Measurements from ENCODE around the gene WHRN. TPM values are rescaled to one million over a fixed set of nuclear protein-coding genes. Genes with fewer than 3 reads are reported as not detected.

WHRN gene
- total RNA-seq (2014; rRNA removed; shearing (Covaris generic)), result 4.7 and 7.2 TPM in 2 replicates

DNA sequence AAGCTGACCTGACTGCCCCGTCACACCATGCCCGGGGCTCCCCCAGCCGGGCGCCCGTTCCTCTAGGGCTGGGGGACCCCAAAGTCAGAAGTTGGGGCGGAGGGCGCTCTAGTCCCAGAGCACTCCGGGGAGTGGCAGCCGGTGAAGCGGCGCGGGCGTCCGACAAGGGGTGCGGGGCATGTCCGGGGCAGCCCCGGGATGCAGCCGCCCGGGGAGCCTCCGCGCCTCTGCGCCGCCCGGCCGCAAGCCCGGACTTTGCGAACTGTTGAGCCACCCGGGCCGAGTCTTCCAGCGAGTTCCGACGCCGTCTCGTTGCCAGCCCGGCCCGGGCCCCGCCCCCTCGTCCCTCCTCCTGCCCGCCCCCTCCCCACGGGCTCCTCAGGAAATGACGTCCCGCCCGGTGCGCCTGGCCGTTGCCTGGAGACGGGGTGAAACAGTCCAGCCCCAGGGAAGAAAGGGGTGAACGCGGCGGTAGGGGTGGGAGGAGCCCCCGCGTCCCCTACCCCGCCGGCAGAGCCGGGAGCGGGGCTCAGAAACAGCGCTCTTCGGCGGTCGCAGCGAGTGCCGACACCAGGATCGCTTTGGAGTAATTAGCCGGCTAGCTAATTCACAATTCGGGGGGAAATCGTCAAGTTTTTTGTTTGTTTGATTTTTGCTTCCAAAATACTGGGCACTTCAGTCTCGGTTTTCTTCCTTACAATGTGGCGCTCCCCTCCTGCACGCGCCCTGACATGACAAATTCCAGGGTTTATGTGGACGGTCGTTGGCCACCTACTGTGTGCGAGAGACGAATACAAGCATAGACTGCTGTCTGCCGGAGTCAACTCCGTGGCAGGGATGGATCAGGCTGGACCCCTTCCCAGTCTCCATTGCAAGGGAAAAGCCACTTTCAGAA, at the start of gene WHRN:
WHRN (minus strand) TSS at position 287 of the 895 bp plus-strand sequence. CDS start 672 bp downstream, outside the sequence.
- DNase-seq (ENCODE audit: low spot score), result peak; percentile 77
- in situ Hi-C loops (cut with HindIII; ENCODE audit: low sequenced_read_pairs), result no loop called here

DNA sequence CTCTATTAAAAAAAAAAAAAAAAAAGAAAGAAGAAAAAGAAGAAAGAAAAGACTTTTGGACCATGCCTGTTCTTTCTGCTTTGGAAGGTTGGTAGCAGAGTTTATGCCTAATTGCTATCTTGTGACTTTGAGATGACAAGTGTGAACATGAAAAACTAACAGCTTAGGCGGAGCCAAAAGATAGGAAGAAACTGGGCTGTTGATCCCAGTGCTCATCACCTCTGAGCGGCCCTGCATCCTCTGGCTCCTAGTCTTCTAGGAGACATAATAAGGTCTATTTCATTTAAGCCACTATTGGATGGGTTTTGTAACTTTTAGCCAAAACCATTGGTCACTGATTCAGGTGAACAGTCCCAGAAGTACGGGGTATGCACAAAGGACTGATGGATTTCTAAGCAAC, 47.9 kb upstream of the WHRN start:
- in situ Hi-C loops (cut with HindIII; ENCODE audit: low sequenced_read_pairs), result no loop called here
- DNase-seq (ENCODE audit: low spot score), result no peak

DNA sequence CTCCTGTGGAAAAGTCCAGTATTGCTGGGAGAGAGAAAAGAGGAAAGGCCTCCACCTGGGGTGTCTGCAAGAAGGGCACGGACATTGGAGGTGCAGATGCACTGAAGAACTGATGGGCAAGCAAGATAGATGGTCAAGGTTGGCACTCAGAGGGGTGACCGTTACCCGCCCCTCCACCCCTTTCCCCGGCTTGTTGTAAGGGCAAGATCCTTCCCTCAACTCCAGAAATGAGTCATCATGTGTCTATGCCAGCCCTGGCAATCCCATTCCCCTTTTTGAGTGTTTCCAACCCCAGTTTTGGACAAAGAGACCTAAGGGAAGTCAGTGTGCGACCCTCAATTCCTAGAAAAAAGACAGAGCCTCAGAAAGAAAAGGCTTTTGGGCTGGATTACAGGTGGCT, 47.4 kb upstream of the WHRN start:
- in situ Hi-C loops (cut with HindIII; ENCODE audit: low sequenced_read_pairs), result no loop called here
- DNase-seq (ENCODE audit: low spot score), result no peak

DNA sequence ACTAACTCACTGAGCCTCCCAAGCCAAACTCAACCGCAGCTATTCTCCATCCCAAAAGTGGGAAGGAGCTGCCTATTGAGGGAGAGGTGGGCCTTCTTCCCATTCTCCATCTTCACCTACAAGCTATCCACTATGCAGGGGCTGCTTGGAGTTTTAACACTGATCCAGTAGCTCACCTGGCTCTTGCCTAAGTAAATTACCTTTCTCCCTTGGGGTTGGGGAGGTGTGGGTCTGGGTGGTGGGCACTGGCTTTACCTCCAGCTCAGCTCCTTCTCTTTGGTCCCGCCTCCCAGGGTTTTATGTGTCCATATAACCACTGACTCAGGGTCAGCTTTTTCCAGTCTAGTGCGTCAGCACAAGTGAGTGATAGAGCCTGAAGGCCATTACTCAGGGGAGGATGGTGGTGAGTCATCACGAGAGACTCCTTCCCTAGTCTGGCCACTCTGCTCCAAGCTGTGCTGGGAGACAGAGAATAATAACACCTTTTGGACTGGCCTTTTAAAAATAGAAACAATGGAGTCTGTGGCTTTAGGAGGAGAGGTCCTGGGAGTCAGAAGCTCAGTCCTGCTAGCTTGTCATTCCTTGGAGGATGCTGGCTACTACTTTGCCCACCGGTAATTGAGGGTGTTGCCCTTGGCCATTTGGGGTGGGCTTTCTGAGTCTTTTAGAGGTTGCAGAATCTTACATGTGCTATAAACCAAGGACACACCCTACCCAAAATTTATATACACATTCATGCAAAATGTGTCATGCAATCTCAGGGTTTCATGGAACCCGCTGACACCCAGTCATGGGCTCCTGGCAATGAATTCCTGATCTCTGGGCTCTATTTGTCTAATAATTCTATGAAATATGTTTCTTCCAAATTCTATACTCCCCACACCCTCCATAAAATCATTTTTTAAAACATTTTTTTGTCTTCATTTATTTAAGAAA, 46.7 kb upstream of the WHRN start:
- in situ Hi-C loops (cut with HindIII; ENCODE audit: low sequenced_read_pairs), result no loop called here
- DNase-seq (ENCODE audit: low spot score), result peak; percentile 9

- no peak for DNase-seq (ENCODE audit: low spot score)
- in situ Hi-C loops (cut with HindIII; ENCODE audit: low sequenced_read_pairs), result no loop called here
Observed at GRCh38 chr9:114549697-114550330, 44.5 kb upstream of the WHRN start.

DNA sequence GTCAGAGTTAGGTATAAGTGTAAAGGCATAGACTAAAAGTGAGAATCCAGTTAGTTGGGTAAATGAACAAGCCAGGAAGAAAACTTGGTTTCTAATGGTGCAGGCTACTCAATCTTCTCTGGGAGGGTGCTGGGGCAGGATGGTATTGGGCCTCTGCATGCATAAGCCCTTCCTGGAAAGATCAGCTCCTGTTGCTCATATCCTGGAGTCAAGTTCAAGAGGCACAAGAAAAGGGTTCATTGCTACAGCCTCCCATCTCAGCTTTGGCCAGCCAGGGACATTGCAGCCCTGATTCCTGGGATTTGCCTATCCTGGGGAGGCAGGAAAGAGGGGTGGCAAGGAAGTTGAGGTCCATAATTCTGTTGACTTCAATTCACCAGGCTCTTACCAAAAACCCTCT, 41.6 kb upstream of the WHRN start:
- in situ Hi-C loops (cut with HindIII; ENCODE audit: low sequenced_read_pairs), result no loop called here

DNA sequence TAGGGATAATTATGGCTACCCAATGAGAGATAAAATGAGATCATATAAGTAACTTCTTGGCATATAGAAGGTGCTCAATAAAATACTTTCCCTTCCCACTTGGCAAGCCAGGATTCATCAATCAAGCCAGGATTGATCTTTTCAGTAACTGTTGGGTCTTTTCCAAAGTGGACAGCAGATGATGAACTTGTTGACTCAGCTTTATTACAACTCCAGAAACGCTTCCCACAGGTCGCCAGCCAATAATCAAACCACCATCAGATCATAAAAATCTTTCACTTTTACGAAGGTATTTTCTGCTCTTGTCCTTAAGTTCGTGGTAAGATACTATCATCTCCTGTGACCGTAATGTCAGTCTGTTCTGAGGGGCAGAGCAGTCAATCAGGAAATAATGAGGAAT, 39.8 kb upstream of the WHRN start:
- in situ Hi-C loops (cut with HindIII; ENCODE audit: low sequenced_read_pairs), result no loop called here
- DNase-seq (ENCODE audit: low spot score), result no peak

More for the DNA sequence above, 41.6 kb upstream of the WHRN start:
- DNase-seq (ENCODE audit: low spot score), result no peak

DNA sequence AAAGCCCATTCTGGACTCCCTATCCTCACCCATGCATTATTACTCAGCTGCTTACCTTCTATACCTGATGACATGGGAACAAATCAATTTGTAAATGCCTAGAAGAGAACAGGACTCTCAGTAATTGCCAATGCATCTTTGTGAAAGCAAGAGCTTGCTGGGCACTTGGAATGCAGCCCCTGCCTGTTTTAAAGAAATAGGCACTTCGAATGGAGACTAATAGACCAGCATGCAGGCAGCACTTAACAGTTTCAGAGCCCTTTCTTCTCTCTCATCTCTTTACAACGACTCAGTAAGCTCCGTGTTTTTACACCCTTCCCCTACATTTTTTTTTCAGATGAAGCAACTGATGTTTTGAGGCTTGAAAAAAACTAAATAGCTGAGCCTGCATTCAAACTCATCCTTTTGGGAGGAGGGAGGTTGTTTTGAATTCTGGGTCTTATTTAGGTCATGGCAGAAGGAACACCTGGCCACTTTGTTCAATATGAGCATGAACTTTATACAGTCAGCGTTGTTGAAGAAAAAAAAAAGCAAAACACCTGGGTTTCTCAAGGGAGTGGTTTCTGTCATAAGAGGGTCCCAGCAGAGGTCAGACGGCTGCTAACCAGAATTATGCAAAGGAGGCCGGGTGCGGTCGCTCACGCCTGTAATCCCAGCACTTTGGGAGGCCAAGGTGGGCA, 34.6 kb upstream of the WHRN start:
- no peak for DNase-seq (ENCODE audit: low spot score)
- in situ Hi-C loops (cut with HindIII; ENCODE audit: low sequenced_read_pairs), result no loop called here

DNA sequence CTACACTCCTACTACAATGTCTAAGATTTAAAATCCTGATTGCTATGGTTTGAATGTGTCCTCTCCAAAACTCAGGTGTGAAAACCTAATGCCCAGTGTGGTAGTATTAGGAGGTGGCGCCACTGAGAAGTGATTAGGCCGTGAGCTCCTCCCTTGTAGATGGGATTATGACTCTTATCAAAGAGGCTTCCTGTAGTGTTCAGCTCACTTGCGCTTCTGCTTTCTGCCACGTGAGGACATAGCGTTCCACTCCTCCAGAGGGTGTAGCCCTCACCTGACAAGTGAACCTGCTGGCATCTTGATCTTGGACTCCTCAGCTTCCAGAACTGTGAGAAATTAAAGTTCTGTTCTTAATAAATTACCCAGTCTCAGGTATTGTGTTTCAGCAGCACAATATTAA, 33.0 kb upstream of the WHRN start:
- no peak for DNase-seq (ENCODE audit: low spot score)
- in situ Hi-C loops (cut with HindIII; ENCODE audit: low sequenced_read_pairs), result no loop called here

DNA sequence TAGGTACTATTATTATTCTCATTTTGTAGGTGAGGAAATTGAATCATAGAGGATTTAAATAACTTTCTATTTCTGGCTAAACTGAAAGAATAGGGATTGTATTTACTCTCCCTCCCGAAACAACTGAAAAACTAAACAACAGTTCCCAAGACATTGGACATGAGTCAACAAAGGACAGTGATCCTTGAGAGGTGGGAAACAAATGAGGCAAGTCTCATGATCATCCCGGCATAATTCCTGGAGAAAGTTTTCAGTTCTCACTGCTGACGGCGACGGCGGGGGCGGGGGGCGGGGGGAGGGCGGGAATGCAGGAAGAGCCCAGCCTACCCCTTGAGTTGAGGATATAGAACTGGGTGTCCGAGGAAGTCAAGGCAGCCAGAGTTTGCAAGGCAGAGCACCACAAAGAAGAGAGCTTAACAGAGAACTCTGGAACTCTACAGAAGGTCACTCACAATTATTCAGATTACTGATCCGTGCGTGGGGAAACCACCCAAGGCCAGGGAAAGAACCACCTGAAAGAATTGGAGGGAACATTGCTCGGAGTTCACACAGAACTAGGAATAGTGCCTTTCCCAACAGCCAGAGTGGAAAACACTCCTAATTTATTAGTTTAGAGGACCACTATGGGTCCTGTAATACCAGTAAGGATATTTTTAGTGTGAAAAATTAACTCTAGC, 27.4 kb upstream of the WHRN start:
- in situ Hi-C loops (cut with HindIII; ENCODE audit: low sequenced_read_pairs), result no loop called here
- no peak for DNase-seq (ENCODE audit: low spot score)

GRCh38 chr9:114529285-114529684, 24.0 kb upstream of the WHRN start:
- DNase-seq (ENCODE audit: low spot score), result no peak
- in situ Hi-C loops (cut with HindIII; ENCODE audit: low sequenced_read_pairs), result no loop called here

- in situ Hi-C loops (cut with HindIII; ENCODE audit: low sequenced_read_pairs), result no loop called here
- no peak for DNase-seq (ENCODE audit: low spot score)
Observed at GRCh38 chr9:114526807-114527206, 21.5 kb upstream of the WHRN start.

- no peak for DNase-seq (ENCODE audit: low spot score)
- in situ Hi-C loops (cut with HindIII; ENCODE audit: low sequenced_read_pairs), result no loop called here
Observed at GRCh38 chr9:114525513-114525912, 20.2 kb upstream of the WHRN start.

DNA sequence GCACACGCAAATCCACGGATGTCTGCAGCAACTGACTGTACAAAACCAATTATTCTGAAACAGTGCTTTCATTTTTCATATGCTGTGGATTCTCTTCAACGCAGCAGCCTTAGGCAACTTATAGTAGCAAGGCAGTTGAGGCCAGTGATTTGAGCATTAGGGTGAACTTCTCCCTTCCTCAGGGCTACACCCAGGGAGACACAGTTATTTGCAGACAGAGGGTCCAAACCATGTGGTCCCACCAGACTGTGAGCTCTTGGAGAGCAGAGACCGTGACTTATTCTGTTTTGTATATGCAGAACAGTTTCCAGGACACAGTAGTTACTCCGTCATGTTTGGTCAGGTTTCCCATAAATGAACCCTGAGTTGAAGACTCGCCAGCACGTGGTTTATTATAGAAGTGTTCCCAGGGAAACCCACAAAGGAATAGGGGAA, 19.0 kb upstream of the WHRN start:
- in situ Hi-C loops (cut with HindIII; ENCODE audit: low sequenced_read_pairs), result no loop called here
- no peak for DNase-seq (ENCODE audit: low spot score)

- no peak for DNase-seq (ENCODE audit: low spot score)
- in situ Hi-C loops (cut with HindIII; ENCODE audit: low sequenced_read_pairs), result no loop called here
Observed at GRCh38 chr9:114522847-114523246, 17.6 kb upstream of the WHRN start.

DNA sequence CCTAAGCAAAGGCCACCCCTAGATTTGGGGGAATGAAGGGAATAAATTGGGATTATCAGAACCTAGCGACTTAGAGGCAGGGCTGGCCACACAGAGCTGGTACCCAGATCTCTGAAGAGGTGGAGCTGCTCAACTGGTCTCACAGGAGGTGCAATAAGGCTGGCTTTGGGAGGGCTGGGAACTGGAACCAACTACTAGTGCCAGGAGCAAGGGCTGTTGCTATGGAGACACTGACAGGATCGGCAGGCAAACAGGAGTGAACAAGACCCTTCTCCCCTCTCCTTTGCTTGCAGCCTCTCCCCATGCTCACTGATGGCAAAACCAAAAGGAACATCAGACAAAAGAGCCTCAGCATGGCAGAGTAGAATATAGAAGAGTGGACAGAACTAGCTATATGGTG, 17.0 kb upstream of the WHRN start:
- in situ Hi-C loops (cut with HindIII; ENCODE audit: low sequenced_read_pairs), result no loop called here

DNA sequence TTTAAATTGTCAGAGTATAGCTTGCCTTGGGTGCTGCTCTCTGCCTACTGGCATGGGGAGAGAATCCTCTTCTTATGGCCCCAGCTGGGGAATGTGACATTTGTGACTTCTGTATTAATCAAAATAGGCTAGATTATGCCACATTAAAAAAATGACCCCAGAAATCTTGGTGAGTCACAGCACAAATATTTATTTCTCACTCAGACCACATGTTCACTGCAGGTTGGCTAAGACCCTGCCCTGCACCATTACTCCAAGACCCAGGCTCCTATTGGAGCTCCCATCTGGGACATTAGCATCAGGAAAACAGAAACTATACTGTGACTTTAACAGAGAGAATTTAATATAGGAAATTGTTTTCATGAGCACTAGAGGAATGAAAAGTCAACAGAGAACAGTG, 16.6 kb upstream of the WHRN start:
- DNase-seq (ENCODE audit: low spot score), result no peak
- in situ Hi-C loops (cut with HindIII; ENCODE audit: low sequenced_read_pairs), result no loop called here

More for the DNA sequence above, 17.0 kb upstream of the WHRN start:
- DNase-seq (ENCODE audit: low spot score), result no peak

- in situ Hi-C loops (cut with HindIII; ENCODE audit: low sequenced_read_pairs), result no loop called here
- no peak for DNase-seq (ENCODE audit: low spot score)
Observed at GRCh38 chr9:114518599-114519022, 13.3 kb upstream of the WHRN start.

Data from G401 (cell line).